Ovary (tissue), 9 donors: ENCODE measurements around the gene PDX1. TPM values are rescaled to one million over a fixed set of nuclear protein-coding genes. Genes with fewer than 3 reads are reported as not detected.

Experiments
- DNase-seq, 5 donors: peaks; one replicate each; pipeline ENCODE4 v3.0.0-alpha.2; 2019 to 2020
- H3K27ac ChIP-seq, 2 donors: fragments of 200-600 bp; one replicate each; pipeline versions ENCODE4 v1.5.1 to v1.8.0; 2019 to 2022
- H3K27me3 ChIP-seq: fragments of 200-600 bp; one replicate; pipeline ENCODE4 v1.8.0; 2022
- H3K36me3 ChIP-seq: fragments of 200-600 bp; sonication (generic); one replicate; pipeline ENCODE4 v1.5.1; 2019
- H3K4me1 ChIP-seq: one replicate; pipeline ENCODE4 v1.8.1; 2013; ENCODE audit warnings: mild to moderate bottlenecking, moderate library complexity; ENCODE audit not compliant: insufficient read depth
- H3K4me3 ChIP-seq: fragments of 200-600 bp; sonication (generic); one replicate; pipeline ENCODE4 v1.5.1; 2017
- H3K9me3 ChIP-seq, 2 donors: fragments of 200-600 bp in 1 of 2; sonication (generic) in 1 of 2; one replicate each; pipeline versions ENCODE4 v1.5.1 to v1.8.1; 2013 to 2019; ENCODE audit warnings: mild to moderate bottlenecking in 1 of 2, moderate library complexity in 1 of 2
- CTCF ChIP-seq, 3 donors: fragments of 450-650 bp in 2 of 3; fragments of 200-600 bp in 1 of 3; IDR thresholded peaks; one replicate each; pipeline versions ENCODE4 v1.5.1 to v1.8.0; 2016 to 2022; ENCODE audit warnings: antibody characterized with exemption in 3 of 3, mild to moderate bottlenecking in 1 of 3
- EP300 ChIP-seq: sonication (generic); formaldehyde crosslinking; IDR thresholded peaks from one replicate; pipeline ENCODE4 v1.6.1; 2017; ENCODE audit warnings: antibody characterized with exemption
- POLR2A ChIP-seq: fragments of 450-650 bp; IDR thresholded peaks from one replicate; pipeline ENCODE4 v1.6.1; 2017; ENCODE audit warnings: antibody characterized with exemption, mild to moderate bottlenecking, moderate library complexity
- WGBS, 3 donors: extraction: QIAGEN DNeasy Blood & Tissue Kit in 1 of 3; methylation state at CpG; one replicate each; pipeline versions ENCODE4 v1.1.5 to v1.1.7; 2013 to 2017; 5-methylcytosine and 5-hydroxymethylcytosine counted together
- intact Hi-C, 4 donors: fragments of 100-400 bp; cut with DNase I; formaldehyde crosslinking; loops; one replicate each; pipeline versions ENCODE4 v1.11.0 to v1.15.1; 2022 to 2023
- polyA plus RNA-seq, 2 donors: library from polyadenylated mRNA; stranded (reverse); fragments of 200-250 nt in 1 of 2; fragments of 350-450 nt in 1 of 2; fragmentation: Illumina TruSeq in 1 of 2; extraction: RNeasy Lipid Tissue Mini Kit (QIAGEN cat#74804) in 1 of 2; gene quantifications; one replicate each; pipeline ENCODE4 v1.2.3, GENCODE V29; 2013 to 2014
- total RNA-seq, 7 donors: library from RNA; depleted of rRNA in 2 of 7; stranded (reverse); fragments of >200 nt in 2 of 7; fragmentation: NEBNext Ultra II Directional in 3 of 7; extraction: Animal tissue kit (Norgen Biotek cat#: 25700) in 3 of 7; gene quantifications; one replicate each; pipeline versions ENCODE4 v1.1.0 to v1.2.4, GENCODE V29; 2016 to 2023
- donor health status: DM: no; HTN: no; CAD: no; lungs with moderate emphysema.
- donor health status: DM: no; HTN: no; CAD: no.
- donor health status: Bipolar disorder and iron deficiency.
- donor health status: DM: yes; HTN: yes; CAD: no.
- donor health status: DM: no; HTN: no; CAD: no.
- donor health status: DM: yes; HTN: yes; CAD: no.

The PDX1 gene
- total and polyA plus RNA-seq, 9 donors = not detected

DNA sequence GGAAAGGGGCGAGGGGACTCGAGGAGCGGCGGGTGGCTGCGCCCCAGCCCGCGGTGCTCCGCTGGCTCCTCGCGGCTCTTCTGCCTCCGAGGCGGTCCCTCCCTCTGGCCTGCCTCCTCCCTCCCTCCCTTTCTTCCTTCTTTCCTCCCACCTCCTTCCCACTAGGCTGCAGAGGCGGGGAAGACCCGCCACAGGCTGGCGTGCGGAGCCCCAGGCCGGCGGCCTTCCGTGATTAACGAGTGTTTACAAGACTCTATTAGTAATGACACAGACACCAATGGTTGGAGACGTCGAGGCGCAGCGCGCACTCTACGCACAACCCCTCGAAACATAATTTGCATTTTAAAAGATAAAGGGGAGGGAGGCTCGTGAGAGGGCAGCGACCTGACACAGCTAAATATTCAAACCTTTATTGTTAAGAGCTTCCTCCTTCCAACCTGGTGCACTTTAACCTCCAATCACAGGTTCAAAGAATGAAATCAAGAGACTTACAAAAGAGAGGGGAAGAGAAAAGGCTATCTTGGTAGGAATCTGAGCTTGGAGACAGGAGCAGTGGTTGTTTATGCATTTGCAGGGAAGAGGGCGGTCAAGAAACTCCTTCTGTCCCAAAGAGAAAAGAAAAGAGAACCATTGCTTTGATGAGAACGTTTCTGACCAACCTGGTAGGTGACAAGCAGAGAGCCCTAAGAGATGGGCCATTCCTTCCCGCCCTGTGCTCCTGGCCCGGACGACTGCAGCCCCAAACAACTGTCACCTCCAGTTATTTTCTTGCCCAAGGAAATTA, 49.5 kb downstream of the PDX1 start, which contains the start of gene CDX2:
TSS of gene CDX2 (minus strand) at position 234 of the 784 bp plus-strand sequence. CDS start 309 bp downstream, outside the sequence.
- TF ChIP-seq EP300 (no peak), CTCF (IDR thresholded peaks at IDR 0.05) (no peak), POLR2A (no peak)
- Histone ChIP-seq H3K27me3 (no peaks in the 10 kb centered on the region), H3K36me3 (no peaks in the 10 kb centered on the region), H3K27ac (no peak within 1 kb of the TSS), H3K9me3 (no peaks in the 10 kb centered on the region), H3K4me3 (peak within 1 kb of the TSS; percentile 34), H3K4me1 (no peaks in the 10 kb centered on the region)
- DNase-seq = no peak
- WGBS, 3 donors = 3 to 4% (median 3%) methylated on average over 34 of the region's 34 CpGs
- intact Hi-C loops = no loop called here

DNA sequence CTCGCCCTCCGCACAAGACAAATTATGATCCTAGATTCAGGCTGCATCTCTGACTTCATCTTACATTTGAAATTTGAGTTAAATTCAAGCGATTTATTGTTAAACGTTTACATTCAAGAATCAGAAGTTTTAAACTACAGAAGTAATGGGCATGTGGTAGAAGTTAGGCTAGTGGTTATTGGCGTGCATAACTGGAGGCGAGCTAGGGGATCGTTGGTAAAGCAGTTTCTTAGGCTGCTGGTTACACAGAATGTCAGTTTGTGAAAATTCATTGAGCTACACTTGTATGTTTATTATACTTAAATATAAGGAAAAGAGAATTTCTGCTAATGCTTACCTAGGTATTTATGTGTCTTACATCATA, 50.0 kb downstream of the PDX1 start:
- no peaks in the 10 kb centered on the region for H3K36me3 ChIP-seq
- 11 to 16% (median 14%) methylated on average over 7 of the region's 7 CpGs for WGBS, 3 donors
- H3K4me3 ChIP-seq = no peak overlapping the region
- TF ChIP-seq CTCF (IDR thresholded peaks at IDR 0.05) (no peak), EP300 (no peak), POLR2A (no peak)
- H3K4me1 ChIP-seq = no peaks in the 10 kb centered on the region
- no peak overlapping the region for H3K27ac ChIP-seq
- H3K27me3 ChIP-seq = no peaks in the 10 kb centered on the region
- intact Hi-C loops = loop anchor here in 2 of 4 donors (10.0 kb wide), 2 partner anchors 595 to 605 kb away; no protein-coding TSS in a partner anchor
- H3K9me3 ChIP-seq = no peaks in the 10 kb centered on the region
- DNase-seq = no peak

DNA sequence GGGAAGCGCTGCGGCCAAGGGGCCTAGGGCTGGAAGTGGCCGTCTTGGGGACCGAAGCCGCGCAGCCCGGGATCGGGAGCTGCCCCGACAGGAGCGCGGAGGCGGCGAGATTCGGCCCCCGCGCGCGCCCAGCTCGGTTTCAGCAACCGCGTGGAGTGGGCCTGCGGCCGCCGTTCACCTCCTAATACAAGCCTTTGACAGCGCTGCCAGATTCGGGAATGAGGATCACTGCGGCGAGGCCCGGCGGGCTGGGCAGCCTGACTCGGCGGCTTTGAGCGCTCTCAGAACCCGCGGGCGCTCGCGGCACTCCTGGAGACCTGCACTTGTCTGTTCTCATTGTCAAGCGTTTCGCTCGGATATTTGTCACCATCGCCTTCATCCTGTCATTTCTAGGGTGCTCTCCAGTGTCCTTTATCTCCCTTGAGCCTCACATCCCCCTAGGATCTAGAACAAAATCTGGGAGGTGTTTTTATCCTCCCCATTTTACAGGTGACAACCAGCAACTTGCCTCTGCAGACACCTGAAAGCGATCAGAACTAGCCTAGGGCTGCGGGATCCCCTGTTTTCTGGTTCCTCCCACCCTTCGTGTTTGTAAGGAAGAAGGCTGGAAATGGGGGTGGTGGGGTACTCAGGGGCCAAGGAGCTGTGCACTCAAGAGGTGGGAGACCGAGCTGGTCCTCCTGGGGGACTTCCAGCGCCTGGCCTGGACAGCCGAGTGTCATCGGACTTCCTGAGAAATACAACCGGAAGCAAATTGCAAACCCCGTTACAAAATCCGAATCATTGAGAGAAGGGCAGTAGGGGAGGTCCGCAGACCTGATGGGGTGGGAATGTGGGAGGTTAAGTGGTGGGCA, 50.8 kb downstream of the PDX1 start:
- no peak overlapping the region for H3K27ac ChIP-seq
- no peaks in the 10 kb centered on the region for H3K36me3 ChIP-seq
- intact Hi-C loops = loop anchor here in 2 of 4 donors (10.0 kb wide), 2 partner anchors 596 to 606 kb away; no protein-coding TSS in a partner anchor
- no peak for DNase-seq
- no peaks in the 10 kb centered on the region for H3K27me3 ChIP-seq
- WGBS, 3 donors = 3 to 4% (median 3%) methylated on average over 47 to 53 of the region's 53 CpGs
- no peaks in the 10 kb centered on the region for H3K4me1 ChIP-seq
- TF ChIP-seq EP300 = no peak
- no peak for TF ChIP-seq POLR2A
- no peak for TF ChIP-seq CTCF (IDR thresholded peaks at IDR 0.05)
- no peak overlapping the region for H3K4me3 ChIP-seq
- H3K9me3 ChIP-seq = no peaks in the 10 kb centered on the region

DNA sequence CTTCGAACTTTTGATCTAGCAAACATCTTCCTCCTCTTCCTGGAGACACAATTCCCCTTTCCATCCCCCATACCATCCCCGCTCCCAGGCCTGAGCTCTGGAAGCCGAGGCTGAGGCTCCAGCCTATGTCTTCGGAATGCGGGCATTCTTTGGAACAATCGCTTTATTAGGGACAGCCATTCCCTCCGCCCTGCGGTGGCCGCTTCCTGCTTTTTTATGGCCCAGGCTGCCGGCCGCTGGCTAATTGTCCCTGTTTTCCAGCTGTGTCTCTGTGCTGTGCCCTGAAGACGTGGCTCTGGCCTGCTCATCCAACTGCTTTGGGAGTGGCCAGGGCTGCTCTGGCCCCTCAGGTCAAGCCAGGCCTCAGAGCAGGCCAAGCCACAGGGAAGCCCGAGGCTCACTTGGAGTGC, 51.4 kb downstream of the PDX1 start:
- H3K27me3 ChIP-seq = no peaks in the 10 kb centered on the region
- no peaks in the 10 kb centered on the region for H3K4me1 ChIP-seq
- H3K36me3 ChIP-seq = no peaks in the 10 kb centered on the region
- H3K4me3 ChIP-seq = no peak overlapping the region
- no peak for DNase-seq
- intact Hi-C loops = loop anchor here in 2 of 4 donors (10.0 kb wide), 2 partner anchors 596 to 606 kb away; no protein-coding TSS in a partner anchor
- H3K9me3 ChIP-seq = no peaks in the 10 kb centered on the region
- TF ChIP-seq CTCF (IDR thresholded peaks at IDR 0.05) (no peak), EP300 (no peak), POLR2A (no peak)
- H3K27ac ChIP-seq = no peak overlapping the region
- WGBS, 3 donors = 30 to 37% (median 36%) methylated on average over 13 of the region's 13 CpGs
